SK-N-MC (cell line): ENCODE data around the gene SLC12A8.

Experiments
- DNase-seq: peaks from one replicate; pipeline ENCODE4 v3.0.0-alpha.2; 2011; ENCODE audit warnings: low read depth, low spot score
- H3K27ac ChIP-seq: fragments of 200-600 bp; sonication (generic); 2 replicates; pipeline ENCODE4 v1.5.1; 2016; ENCODE audit warnings: mixed run types
- H3K36me3 ChIP-seq: fragments of 200-600 bp; sonication (generic); 2 replicates; pipeline ENCODE4 v1.6.1; 2017; ENCODE audit warnings: antibody characterized with exemption, low read length, mixed read lengths; ENCODE audit not compliant: insufficient read depth
- H3K4me3 ChIP-seq: fragments of 200-600 bp; sonication (generic); 2 replicates; pipeline ENCODE4 v1.5.1; 2016
- H3K9ac ChIP-seq: fragments of 200-600 bp; sonication (generic); 2 replicates; pipeline ENCODE4 v1.8.0; 2017; ENCODE audit warnings: mixed run types, mixed read lengths; ENCODE audit not compliant: insufficient read length
- H3K9me3 ChIP-seq: fragments of 200-600 bp; sonication (generic); 2 replicates; pipeline ENCODE4 v1.6.1; 2017; ENCODE audit warnings: low read depth, mild to moderate bottlenecking, antibody characterized with exemption, low read length, moderate library complexity, mixed read lengths
- EZH2 ChIP-seq: fragments of 200-600 bp; sonication (generic); IDR thresholded peaks from one replicate; pipeline ENCODE4 v1.6.1; 2017; ENCODE audit warnings: antibody characterized with exemption
- FOXP2 ChIP-seq: optimal IDR thresholded peaks from 2 replicates; pipeline ENCODE3; 2011; ENCODE audit warnings: mild to moderate bottlenecking, moderate library complexity; ENCODE audit not compliant: insufficient read depth; ENCODE audit errors: extremely low read length, control extremely low read depth
- POLR2AphosphoS5 ChIP-seq: IDR thresholded peaks from 2 replicates; pipeline ENCODE4 v1.6.1; 2012; ENCODE audit warnings: mild to moderate bottlenecking, low read depth, low read length, borderline replicate concordance

SLC12A8 gene

DNA sequence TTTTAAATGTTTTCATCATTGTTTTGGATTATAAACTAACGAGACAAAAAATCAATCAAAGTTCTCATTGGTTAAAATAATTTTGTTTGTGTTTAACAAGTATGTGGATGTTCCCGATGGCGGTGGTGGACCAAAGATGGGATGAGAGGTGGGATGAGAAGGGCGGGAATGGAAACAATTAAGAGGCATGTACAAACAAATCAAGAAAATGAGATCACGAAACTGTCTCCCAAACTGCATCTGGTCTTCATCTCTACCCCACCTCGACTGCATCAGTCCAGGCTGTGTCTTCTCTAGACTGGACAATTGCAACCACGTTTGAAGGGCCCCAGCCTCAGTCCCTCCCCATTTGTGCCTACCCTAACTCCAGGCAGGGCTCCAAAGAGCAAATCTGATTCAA is 56.1 kb downstream of the SLC12A8 start:
- no peak overlapping the region for H3K9ac ChIP-seq
- no peaks in the 10 kb centered on the region for H3K9me3 ChIP-seq
- TF ChIP-seq POLR2AphosphoS5 (no peak), EZH2 (no peak), FOXP2 (no peak)
- DNase-seq: no peak
- no peaks in the 10 kb centered on the region for H3K36me3 ChIP-seq
- H3K27ac ChIP-seq: no peak overlapping the region
- no peak overlapping the region for H3K4me3 ChIP-seq

DNA sequence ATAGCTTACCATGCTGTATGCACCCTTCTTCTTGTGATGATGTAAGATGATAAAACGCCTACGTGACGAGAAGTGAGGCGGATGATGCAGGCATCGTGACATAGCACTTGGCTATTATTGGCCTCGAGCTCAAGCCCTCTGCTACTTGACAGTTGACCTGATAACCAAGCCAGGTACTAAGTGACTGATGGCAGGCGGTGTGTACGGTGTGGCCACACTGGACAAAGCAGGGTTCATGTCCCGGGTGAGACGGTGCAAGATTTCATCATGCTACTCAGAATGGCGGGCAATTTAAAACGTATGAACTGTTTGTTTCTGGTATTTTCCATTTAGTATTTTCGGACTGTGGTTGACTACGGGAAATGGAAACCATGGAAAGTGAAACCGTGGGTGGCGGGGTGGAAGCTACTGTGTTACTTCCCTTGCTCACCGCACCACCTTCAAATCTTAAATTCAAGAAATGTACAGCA is 57.7 kb downstream of the SLC12A8 start:
- Histone ChIP-seq H3K36me3 (no peaks in the 10 kb centered on the region), H3K4me3 (no peak overlapping the region), H3K9ac (no peak overlapping the region), H3K9me3 (no peaks in the 10 kb centered on the region), H3K27ac (no peak overlapping the region)
- DNase-seq: no peak
- TF ChIP-seq FOXP2: no peak
- TF ChIP-seq POLR2AphosphoS5: no peak
- no peak for TF ChIP-seq EZH2

GRCh38 chr3:125154110-125154509 is 58.4 kb downstream of the SLC12A8 start:
- H3K4me3 ChIP-seq: no peak overlapping the region
- H3K27ac ChIP-seq: no peak overlapping the region
- no peak for DNase-seq
- TF ChIP-seq EZH2: no peak
- no peak for TF ChIP-seq POLR2AphosphoS5
- no peak for TF ChIP-seq FOXP2
- H3K9me3 ChIP-seq: no peaks in the 10 kb centered on the region
- no peaks in the 10 kb centered on the region for H3K36me3 ChIP-seq
- no peak overlapping the region for H3K9ac ChIP-seq

DNA sequence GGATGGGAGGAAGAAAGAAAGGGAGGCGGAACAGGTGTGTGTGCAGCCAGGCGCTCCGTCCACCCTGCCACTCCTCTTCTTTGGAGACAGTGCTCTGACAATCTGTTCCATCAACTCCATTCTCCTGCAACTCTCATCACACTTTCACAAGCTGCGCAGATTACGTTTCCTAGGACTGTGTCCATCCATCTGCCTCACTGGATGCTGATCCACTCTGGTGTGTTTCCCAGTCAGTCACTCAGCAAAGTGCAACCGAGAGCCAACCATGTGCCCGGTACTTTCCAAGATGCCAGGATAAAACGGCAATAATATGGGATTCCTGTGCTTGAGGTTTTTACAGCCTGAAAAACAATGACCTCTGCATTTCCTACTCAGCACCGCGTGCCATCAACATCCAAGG is 59.6 kb downstream of the SLC12A8 start:
- Histone ChIP-seq H3K27ac (no peak overlapping the region), H3K9ac (no peak overlapping the region), H3K4me3 (no peak overlapping the region), H3K36me3 (no peaks in the 10 kb centered on the region), H3K9me3 (no peaks in the 10 kb centered on the region)
- no peak for DNase-seq
- TF ChIP-seq POLR2AphosphoS5 (no peak), FOXP2 (no peak), EZH2 (no peak)

DNA sequence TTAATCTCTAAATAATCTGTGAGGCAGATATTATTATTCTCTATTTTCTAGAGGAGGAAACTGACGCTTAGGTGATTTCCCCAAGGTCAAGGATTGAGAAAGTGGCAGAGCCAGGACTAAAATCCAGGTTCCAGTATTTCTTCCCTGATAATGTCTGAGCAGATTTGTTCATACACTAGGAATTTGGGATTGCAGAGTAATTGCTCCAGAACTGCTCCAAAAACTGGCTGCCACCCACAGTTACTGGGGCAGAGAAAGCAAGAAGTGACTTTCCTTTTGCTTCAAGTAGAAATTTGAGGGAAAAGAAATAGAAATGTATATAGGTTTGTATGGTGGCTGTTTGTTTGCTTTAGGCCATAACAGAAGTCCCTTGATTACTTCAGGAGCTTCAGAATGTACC is 60.6 kb downstream of the SLC12A8 start:
- H3K36me3 ChIP-seq: no peaks in the 10 kb centered on the region
- TF ChIP-seq EZH2: no peak
- TF ChIP-seq POLR2AphosphoS5: no peak
- no peak for TF ChIP-seq FOXP2
- no peak overlapping the region for H3K27ac ChIP-seq
- no peaks in the 10 kb centered on the region for H3K9me3 ChIP-seq
- no peak overlapping the region for H3K4me3 ChIP-seq
- H3K9ac ChIP-seq: no peak overlapping the region
- no peak for DNase-seq

GRCh38 chr3:125151442-125151817 is 61.1 kb downstream of the SLC12A8 start:
- TF ChIP-seq POLR2AphosphoS5 (no peak), FOXP2 (no peak)
- Histone ChIP-seq H3K9me3 (no peaks in the 10 kb centered on the region), H3K36me3 (no peaks in the 10 kb centered on the region), H3K4me3 (no peak overlapping the region), H3K9ac (no peak overlapping the region), H3K27ac (no peak overlapping the region)
- DNase-seq: no peak

DNA sequence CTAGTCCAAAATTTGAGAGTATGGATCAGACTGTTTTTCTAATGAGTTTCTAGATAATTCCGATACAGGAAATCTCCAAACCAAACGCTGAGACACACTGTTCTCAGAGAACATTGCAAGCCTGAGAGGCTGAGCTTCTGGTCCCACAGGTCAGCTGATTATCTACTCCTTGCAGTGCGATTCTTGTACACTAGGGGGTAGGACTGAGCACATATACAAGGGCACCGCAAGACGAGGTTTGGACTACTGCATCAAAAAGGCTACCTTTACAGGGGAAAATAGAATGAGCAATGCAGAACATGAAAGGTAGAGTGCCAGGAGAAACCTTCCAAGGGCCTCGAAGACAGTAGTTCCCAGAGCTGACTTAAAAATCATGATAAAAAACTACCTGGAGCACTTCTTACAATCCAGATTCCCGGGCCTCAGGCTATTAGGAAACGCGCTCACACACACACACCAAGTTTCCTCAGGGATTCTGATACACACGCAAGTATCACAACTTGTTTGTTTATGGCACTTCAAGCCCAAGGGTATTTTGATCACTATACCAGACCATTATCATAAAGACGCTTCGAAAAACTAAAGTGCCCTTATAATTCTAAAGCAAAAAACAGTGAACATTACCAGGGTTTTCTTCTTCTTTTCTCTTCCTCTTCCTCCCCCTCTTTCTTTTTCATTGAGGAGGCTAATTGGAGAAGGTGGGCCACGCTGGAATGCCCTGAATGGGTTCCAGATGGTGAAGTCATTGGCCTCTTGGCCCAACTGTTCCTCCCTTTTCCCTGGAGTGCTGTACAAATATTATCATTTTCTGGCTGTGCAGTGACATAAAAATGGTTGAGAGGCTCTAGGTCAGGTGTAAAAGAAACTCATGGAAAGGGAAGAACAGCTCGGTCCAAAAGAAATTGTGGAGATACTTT is 61.8 kb downstream of the SLC12A8 start:
- no peak overlapping the region for H3K4me3 ChIP-seq
- H3K9ac ChIP-seq: no peak overlapping the region
- no peak overlapping the region for H3K27ac ChIP-seq
- peak; percentile 59 for DNase-seq
- no peaks in the 10 kb centered on the region for H3K36me3 ChIP-seq
- TF ChIP-seq POLR2AphosphoS5 (no peak), FOXP2 (no peak), EZH2 (no peak)
- H3K9me3 ChIP-seq: no peaks in the 10 kb centered on the region

DNA sequence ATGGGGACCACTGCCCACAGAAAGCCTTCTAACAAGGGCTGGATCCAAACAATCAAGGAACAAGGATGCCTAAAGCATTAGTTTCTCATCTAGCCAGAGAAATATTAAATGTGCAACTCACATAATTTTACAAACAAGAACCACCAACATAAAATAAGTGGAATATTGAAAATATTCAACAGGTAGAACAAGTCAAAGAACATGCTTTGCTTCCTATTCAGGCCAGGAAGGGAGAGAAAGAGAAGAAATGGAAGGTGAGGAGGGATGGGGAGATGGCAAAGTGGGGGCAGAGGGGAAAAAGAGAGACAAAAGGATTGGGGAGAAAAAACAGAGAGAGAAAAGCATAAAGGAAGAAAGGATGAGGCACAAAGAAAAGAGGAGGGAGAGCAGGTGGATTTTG is 63.1 kb downstream of the SLC12A8 start:
- H3K9ac ChIP-seq: no peak overlapping the region

More for the DNA sequence above, 63.1 kb downstream of the SLC12A8 start:
- DNase-seq: no peak
- Histone ChIP-seq H3K9me3 (no peaks in the 10 kb centered on the region), H3K36me3 (no peaks in the 10 kb centered on the region), H3K27ac (no peak overlapping the region), H3K4me3 (no peak overlapping the region)
- TF ChIP-seq EZH2 (no peak), POLR2AphosphoS5 (no peak), FOXP2 (no peak)
